Measurements from ENCODE around the gene KNSTRN. TPM values are rescaled to one million over a fixed set of nuclear protein-coding genes. Genes with fewer than 3 reads are reported as not detected.

The KNSTRN gene
- polyA plus RNA-seq, 1 donor (not counting 4 experiments of a cell fraction or from before 2014, with no cell fraction given): 42.4 TPM

GRCh38 chr15:40340038-40340739, 42.3 kb upstream of the KNSTRN start:
- Histone ChIP-seq H3K4me3 (ENCODE audit: control insufficient read depth in 2 of 3, extremely low read depth in 1 of 3, insufficient read depth in 2 of 3, low read depth in 1 of 3, low read length in 3 of 3) (peak overlapping the region; percentile 74 to 90 (median 75)), H3K4me2 (ENCODE audit: control insufficient read depth, extremely low read depth, insufficient read depth, low read depth, low read length) (peak overlapping the region; percentile 97), H3K9ac (ENCODE audit: control insufficient read depth, extremely low read depth, insufficient read depth, low read length) (peak overlapping the region; percentile 96), H3K27me3 (ENCODE audit: control insufficient read depth, extremely low read depth, insufficient read depth, low read length) (no peaks in the 10 kb centered on the region), H3K9me1 (ENCODE audit: control insufficient read depth, extremely low read depth, insufficient read depth, low read length) (no peaks in the 10 kb centered on the region), H3K36me3 (ENCODE audit: control insufficient read depth in 2 of 2, extremely low read depth in 1 of 2, insufficient read depth in 2 of 2, low read length in 2 of 2) (peaks cover 16 to 25% of the 10 kb centered on the region in 2 experiments), H3K9me3 (ENCODE audit: control insufficient read depth, low read depth, low read length) (no peaks in the 10 kb centered on the region), H4K20me1 (ENCODE audit: control insufficient read depth, extremely low read depth, insufficient read depth, low read length) (no peaks in the 10 kb centered on the region), H3K27ac (ENCODE audit: control insufficient read depth, insufficient read depth, low read length) (peak overlapping the region; percentile 91), H2AFZ (ENCODE audit: control insufficient read depth, low read length) (no peak overlapping the region), H3K79me2 (ENCODE audit: control insufficient read depth, insufficient read depth, low read length) (peaks cover 35% of the 10 kb centered on the region), H3K4me1 (ENCODE audit: control insufficient read depth, extremely low read depth, insufficient read depth, low read length) (peaks cover 88% of the 10 kb centered on the region)
- DNase-seq (ENCODE audit: low read depth, low spot score) (no peak), FAIRE-seq (no peak)
- dilution Hi-C loops (cut with MboI; ENCODE audit: extremely low pct_ligation_motif_present, low sequenced_read_pairs): no loop called here
- TF ChIP-seq EZH2 (IDR thresholded peaks at IDR 0.05; ENCODE audit: low read length) (no peak), CTCF (optimal IDR thresholded peaks at IDR 0.05 in 1 of 3, IDR thresholded peaks at IDR 0.05 in 1 of 3, conservative IDR thresholded peaks at IDR 0.05 in 1 of 3; ENCODE audit: extremely low read depth in 1 of 3, insufficient read depth in 2 of 3, low read length in 3 of 3) (no peak)

DNA sequence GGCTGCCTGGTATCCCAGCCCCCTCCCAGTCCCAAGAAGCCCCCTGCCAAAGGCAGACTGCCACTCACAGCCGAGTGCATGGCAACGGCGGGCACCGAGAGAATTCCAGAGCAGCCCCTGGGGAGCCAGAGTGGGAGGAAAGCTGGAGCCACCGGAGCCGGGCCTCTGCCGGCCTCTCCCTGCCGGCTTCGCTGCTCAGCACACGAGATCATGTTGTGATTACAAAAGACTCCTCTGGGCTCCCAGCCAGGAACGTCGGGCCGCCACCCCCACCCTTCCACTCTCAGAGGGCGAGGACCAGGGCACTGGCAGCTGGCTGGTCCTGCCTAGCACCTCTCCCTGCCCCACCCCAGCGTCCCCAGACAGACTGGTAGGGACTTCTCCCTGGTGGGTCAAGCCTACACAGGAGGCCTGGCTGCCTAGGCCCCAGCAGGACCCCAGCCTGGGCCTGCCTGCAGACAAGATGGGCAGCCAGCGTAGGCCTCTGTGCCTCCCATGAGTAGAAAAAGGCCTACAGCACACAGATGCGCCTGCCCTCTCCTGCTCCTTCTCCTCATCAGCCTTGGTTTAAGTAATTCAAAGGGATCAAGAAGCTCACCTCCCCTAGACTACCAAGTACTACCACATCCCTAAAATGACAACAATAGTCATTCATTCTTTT, 41.7 kb upstream of the KNSTRN start, which contains the start of gene CCDC9B:
Gene CCDC9B, minus strand, starts transcription at position 200 of the 661 bp plus-strand sequence. Its CDS starts 120 bp downstream, at position 80.
- Histone ChIP-seq H3K4me2 (ENCODE audit: control insufficient read depth, extremely low read depth, insufficient read depth, low read depth, low read length) (peak within 1 kb of the TSS; percentile 97), H2AFZ (ENCODE audit: control insufficient read depth, low read length) (peak within 1 kb of the TSS; percentile 59), H3K79me2 (ENCODE audit: control insufficient read depth, insufficient read depth, low read length) (peaks cover 35% of the 10 kb centered on the region), H3K9me3 (ENCODE audit: control insufficient read depth, low read depth, low read length) (no peaks in the 10 kb centered on the region), H3K9ac (ENCODE audit: control insufficient read depth, extremely low read depth, insufficient read depth, low read length) (peak within 1 kb of the TSS; percentile 96), H3K4me3 (ENCODE audit: control insufficient read depth in 2 of 3, extremely low read depth in 1 of 3, insufficient read depth in 2 of 3, low read depth in 1 of 3, low read length in 3 of 3) (peak within 1 kb of the TSS; percentile 74 to 90 (median 75)), H3K4me1 (ENCODE audit: control insufficient read depth, extremely low read depth, insufficient read depth, low read length) (peaks cover 81% of the 10 kb centered on the region), H3K27me3 (ENCODE audit: control insufficient read depth, extremely low read depth, insufficient read depth, low read length) (no peaks in the 10 kb centered on the region), H3K36me3 (ENCODE audit: control insufficient read depth in 2 of 2, extremely low read depth in 1 of 2, insufficient read depth in 2 of 2, low read length in 2 of 2) (peaks cover 14 to 19% of the 10 kb centered on the region in 2 experiments), H3K9me1 (ENCODE audit: control insufficient read depth, extremely low read depth, insufficient read depth, low read length) (no peaks in the 10 kb centered on the region), H3K27ac (ENCODE audit: control insufficient read depth, insufficient read depth, low read length) (peak within 1 kb of the TSS; percentile 91), H4K20me1 (ENCODE audit: control insufficient read depth, extremely low read depth, insufficient read depth, low read length) (no peaks in the 10 kb centered on the region)
- peak; percentile 56 for FAIRE-seq
- DNase-seq (ENCODE audit: low read depth, low spot score): no peak
- dilution Hi-C loops (cut with MboI; ENCODE audit: extremely low pct_ligation_motif_present, low sequenced_read_pairs): no loop called here
- TF ChIP-seq EZH2 (IDR thresholded peaks at IDR 0.05; ENCODE audit: low read length): no peak
- TF ChIP-seq CTCF (optimal IDR thresholded peaks at IDR 0.05 in 1 of 3, IDR thresholded peaks at IDR 0.05 in 1 of 3, conservative IDR thresholded peaks at IDR 0.05 in 1 of 3; ENCODE audit: extremely low read depth in 1 of 3, insufficient read depth in 2 of 3, low read length in 3 of 3): no peak

Measured in keratinocyte (primary cell).